ENCODE data around the gene ZNF664. TPM values are rescaled to one million over a fixed set of nuclear protein-coding genes. Genes with fewer than 3 reads are reported as not detected.

The ZNF664 gene
- total RNA-seq (2014; rRNA removed) (80.8 and 86.9 TPM in 2 replicates), Bru-seq, nascent RNA (percentile 98 among the genes with signal in this experiment), BruChase-seq, experiment 1, labeled RNA remaining after a 6-hour chase (percentile 100 among the genes with signal in this experiment), BruChase-seq, experiment 2, labeled RNA remaining after a 2-hour chase (percentile 100 among the genes with signal in this experiment)
- long read RNA-seq, full-length matches to known transcripts = 7 of 14 reads
- long read RNA-seq, partial matches to known transcripts = 0 of 14 reads
- long read RNA-seq, other reads (novel, unspliced or antisense) = 7 of 14 reads

- peak; percentile 74 for ATAC-seq
- TF ChIP-seq EZH2phosphoT487 (IDR thresholded peaks at IDR 0.05; ENCODE audit: borderline replicate concordance, low read length) = no peak
- TF ChIP-seq CTCF (conservative IDR thresholded peaks at IDR 0.05; ENCODE audit: low read depth, low read length) = no peak
- no peak for TF ChIP-seq EZH2 (IDR thresholded peaks at IDR 0.05; ENCODE audit: low read length, unreplicated experiment)
- peaks cover 69% of the 10 kb centered on the region for H3K79me2 ChIP-seq (ENCODE audit: low read length)
- BruUV-seq (replicated peaks) = no TSS peak
- H3K9me2 ChIP-seq (replicated peaks; ENCODE audit: low read length) = no peaks in the 10 kb centered on the region
- ChIA-PET CTCF (interaction anchor here (0.6 kb wide), 1 partner anchor 67 kb away, joined by 7 read pairs; no protein-coding TSS in a partner anchor), POLR2A (ENCODE audit: unreplicated experiment) (interaction anchor here (0.6 kb wide), 2 partner anchors 27 to 546 kb away, joined by 3 read pairs; no protein-coding TSS in a partner anchor)
- H3K27ac ChIP-seq (ENCODE audit: low read length) = peak within 1 kb of the TSS; percentile 4
- peak within 1 kb of the TSS; percentile 61 for H2AFZ ChIP-seq (ENCODE audit: low read length)
- H3K36me3 ChIP-seq (ENCODE audit: low read depth, low read length) = peaks cover 15% of the 10 kb centered on the region; the same call in 1 of the 2 replicates
- peaks cover 20% of the 10 kb centered on the region for H4K20me1 ChIP-seq (ENCODE audit: low read length)
- peak within 1 kb of the TSS; percentile 85 for H3K4me3 ChIP-seq (ENCODE audit: low read length)
- H3K27me3 ChIP-seq (ENCODE audit: low read length) = no peaks in the 10 kb centered on the region
- peak within 1 kb of the TSS; percentile 72 for H3K9ac ChIP-seq (ENCODE audit: low read length)
- H3K4me1 ChIP-seq (ENCODE audit: insufficient read depth, low read length) = peaks cover 44% of the 10 kb centered on the region
- H3K9me3 ChIP-seq (ENCODE audit: low read length) = no peaks in the 10 kb centered on the region
- peaks cover 7% of the 10 kb centered on the region for H3F3A ChIP-seq (ENCODE audit: low read length, unreplicated experiment)
- peak; percentile 96 for DNase-seq
- H3K4me2 ChIP-seq (ENCODE audit: low read length) = peak within 1 kb of the TSS; percentile 90
- intact Hi-C loops (cut with micrococcal nuclease) = loop anchor here (1.0 kb wide), 1 partner anchor 67 kb away; no protein-coding TSS in a partner anchor
These were observed at the start of gene ZNF664, which contains the start of gene CCDC92 for GRCh38 chr12:123972457-123973401. ZNF664 (plus strand) TSS chr12:123973215; CDS start chr12:124012145, 38,930 bp downstream. CCDC92 (minus strand) TSS chr12:123972831; CDS start chr12:123944305, 28,526 bp downstream.

GRCh38 chr12:123923927-123924326 lies 49.1 kb upstream of the ZNF664 start:
- no peak overlapping the region for H3K27ac ChIP-seq (ENCODE audit: low read length)
- no peaks in the 10 kb centered on the region for H3K4me1 ChIP-seq (ENCODE audit: insufficient read depth, low read length)
- no peaks in the 10 kb centered on the region for H3K9me2 ChIP-seq (replicated peaks; ENCODE audit: low read length)
- ChIA-PET POLR2A (ENCODE audit: unreplicated experiment) (no interaction called here), CTCF (no interaction called here)
- H4K20me1 ChIP-seq (ENCODE audit: low read length) = no peaks in the 10 kb centered on the region
- no peaks in the 10 kb centered on the region for H3K79me2 ChIP-seq (ENCODE audit: low read length)
- no peak overlapping the region for H2AFZ ChIP-seq (ENCODE audit: low read length)
- TF ChIP-seq EZH2 (IDR thresholded peaks at IDR 0.05; ENCODE audit: low read length, unreplicated experiment) (no peak), EZH2phosphoT487 (IDR thresholded peaks at IDR 0.05; ENCODE audit: borderline replicate concordance, low read length) (no peak), CTCF (conservative IDR thresholded peaks at IDR 0.05; ENCODE audit: low read depth, low read length) (no peak)
- ATAC-seq (no peak), DNase-seq (no peak)
- no peaks in the 10 kb centered on the region for H3K36me3 ChIP-seq (ENCODE audit: low read depth, low read length)
- no peaks in the 10 kb centered on the region for H3K9me3 ChIP-seq (ENCODE audit: low read length)
- intact Hi-C loops (cut with micrococcal nuclease) = no loop called here
- H3K4me3 ChIP-seq (ENCODE audit: low read length) = no peak overlapping the region
- H3K27me3 ChIP-seq (ENCODE audit: low read length) = peaks cover 5% of the 10 kb centered on the region; the same call in 1 of the 2 replicates
- H3F3A ChIP-seq (ENCODE audit: low read length, unreplicated experiment) = no peaks in the 10 kb centered on the region
- no TSS peak for BruUV-seq (replicated peaks)
- H3K4me2 ChIP-seq (ENCODE audit: low read length) = no peak overlapping the region
- no peak overlapping the region for H3K9ac ChIP-seq (ENCODE audit: low read length)
